Epithelial cell of esophagus (primary cell): ENCODE data around the gene GPR25.
A peak's percentile ranks its signal among the peaks of the same experiment; 100 is the strongest.

Source experiments
- DNase-seq: peaks from one replicate; pipeline ENCODE4 v3.0.0; 2010; ENCODE audit warnings: low read depth
- H3K4me3 ChIP-seq: 2 replicates; pipeline ENCODE4 v1.5.1; 2011; ENCODE audit warnings: mild to moderate bottlenecking, low read length, control low read depth
- CTCF ChIP-seq: IDR thresholded peaks from 2 replicates; pipeline ENCODE4 v1.5.1; 2011; ENCODE audit warnings: low read depth, mild to moderate bottlenecking, low read length, control low read depth, inconsistent platforms; ENCODE audit not compliant: insufficient read depth; ENCODE audit errors: missing control alignments

Gene GPR25, protein sequence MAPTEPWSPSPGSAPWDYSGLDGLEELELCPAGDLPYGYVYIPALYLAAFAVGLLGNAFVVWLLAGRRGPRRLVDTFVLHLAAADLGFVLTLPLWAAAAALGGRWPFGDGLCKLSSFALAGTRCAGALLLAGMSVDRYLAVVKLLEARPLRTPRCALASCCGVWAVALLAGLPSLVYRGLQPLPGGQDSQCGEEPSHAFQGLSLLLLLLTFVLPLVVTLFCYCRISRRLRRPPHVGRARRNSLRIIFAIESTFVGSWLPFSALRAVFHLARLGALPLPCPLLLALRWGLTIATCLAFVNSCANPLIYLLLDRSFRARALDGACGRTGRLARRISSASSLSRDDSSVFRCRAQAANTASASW

GRCh38 chr1:200872446-200873115 is at the start of gene GPR25:
Gene GPR25, plus strand, starts transcription at chr1:200872981. Its CDS starts 57 bp downstream, at chr1:200873038.
- no peak for TF ChIP-seq CTCF
- no peak within 1 kb of the TSS for H3K4me3 ChIP-seq
- DNase-seq = no peak

DNA sequence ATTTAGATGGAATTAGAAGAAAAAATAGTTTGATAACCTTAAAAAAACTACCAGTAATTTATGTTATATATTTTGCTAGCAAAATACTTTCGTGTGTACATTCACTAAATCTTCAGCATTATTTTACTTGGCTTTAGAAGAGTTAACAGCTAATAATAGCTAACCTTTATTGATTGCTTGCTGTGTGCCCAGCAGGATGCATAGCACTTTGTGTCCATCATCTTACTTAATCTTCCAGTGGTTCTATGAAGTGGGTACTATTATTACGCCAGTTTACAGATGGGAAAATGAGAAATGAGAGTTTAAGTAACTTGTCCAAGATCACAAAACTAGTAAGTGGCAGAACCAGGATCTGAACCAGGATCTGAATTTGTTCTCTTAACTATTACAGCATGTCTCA is 41.7 kb upstream of the GPR25 start:
- no peak overlapping the region for H3K4me3 ChIP-seq
- TF ChIP-seq CTCF = no peak
- no peak for DNase-seq

DNA sequence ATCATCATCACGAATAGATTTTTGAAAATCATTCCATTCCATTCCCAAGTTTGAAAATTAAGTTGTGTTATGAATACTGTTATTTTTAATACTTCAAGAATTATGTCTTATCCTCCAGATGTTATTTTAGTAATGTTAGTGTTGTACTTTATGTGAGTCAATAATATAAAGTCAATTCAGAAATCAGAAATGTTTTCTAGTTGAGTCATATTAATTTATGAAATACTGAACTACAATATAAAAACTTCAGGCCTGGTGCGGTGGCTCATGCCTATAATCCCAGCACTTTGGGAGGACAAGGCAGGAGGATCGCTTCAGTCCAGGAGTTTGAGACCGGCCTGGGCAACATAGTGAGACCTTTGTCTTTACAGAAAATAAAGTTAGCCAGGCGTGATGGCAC is 38.4 kb upstream of the GPR25 start:
- DNase-seq = no peak
- TF ChIP-seq CTCF = no peak
- no peak overlapping the region for H3K4me3 ChIP-seq

- DNase-seq = no peak
- no peak overlapping the region for H3K4me3 ChIP-seq
- TF ChIP-seq CTCF = no peak
These were observed 36.6 kb upstream of the GPR25 start for GRCh38 chr1:200836213-200836612.

DNA sequence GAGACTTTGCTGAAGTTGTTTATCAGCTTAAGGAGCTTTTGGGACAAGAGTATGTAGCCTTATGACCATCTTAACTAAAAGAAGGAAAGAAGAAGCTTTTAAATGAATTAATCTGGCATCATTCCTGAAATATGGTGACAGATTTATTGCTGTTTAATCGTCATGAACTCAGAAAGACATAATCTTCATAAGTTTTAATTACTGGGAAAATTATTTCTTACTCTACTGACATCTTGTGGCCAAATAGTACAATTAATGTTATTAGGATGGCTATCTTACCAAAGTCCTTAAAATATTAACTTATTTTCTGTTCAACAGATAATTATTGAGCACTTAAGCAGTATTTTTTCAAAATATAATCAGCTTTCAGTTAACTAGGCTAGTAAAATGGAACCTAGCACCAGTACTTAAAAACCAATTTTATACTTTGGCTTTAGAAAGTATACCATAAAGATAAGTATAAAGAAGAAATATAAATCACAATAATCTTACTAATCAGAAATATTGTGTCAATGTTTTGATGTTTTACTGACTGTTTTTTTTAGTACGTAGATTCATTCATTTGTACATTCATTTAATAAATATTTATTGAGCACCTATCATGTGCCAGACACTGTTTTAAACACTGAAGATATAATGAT is 34.7 kb upstream of the GPR25 start:
- TF ChIP-seq CTCF = no peak
- peak; percentile 11 for DNase-seq
- H3K4me3 ChIP-seq = no peak overlapping the region

DNA sequence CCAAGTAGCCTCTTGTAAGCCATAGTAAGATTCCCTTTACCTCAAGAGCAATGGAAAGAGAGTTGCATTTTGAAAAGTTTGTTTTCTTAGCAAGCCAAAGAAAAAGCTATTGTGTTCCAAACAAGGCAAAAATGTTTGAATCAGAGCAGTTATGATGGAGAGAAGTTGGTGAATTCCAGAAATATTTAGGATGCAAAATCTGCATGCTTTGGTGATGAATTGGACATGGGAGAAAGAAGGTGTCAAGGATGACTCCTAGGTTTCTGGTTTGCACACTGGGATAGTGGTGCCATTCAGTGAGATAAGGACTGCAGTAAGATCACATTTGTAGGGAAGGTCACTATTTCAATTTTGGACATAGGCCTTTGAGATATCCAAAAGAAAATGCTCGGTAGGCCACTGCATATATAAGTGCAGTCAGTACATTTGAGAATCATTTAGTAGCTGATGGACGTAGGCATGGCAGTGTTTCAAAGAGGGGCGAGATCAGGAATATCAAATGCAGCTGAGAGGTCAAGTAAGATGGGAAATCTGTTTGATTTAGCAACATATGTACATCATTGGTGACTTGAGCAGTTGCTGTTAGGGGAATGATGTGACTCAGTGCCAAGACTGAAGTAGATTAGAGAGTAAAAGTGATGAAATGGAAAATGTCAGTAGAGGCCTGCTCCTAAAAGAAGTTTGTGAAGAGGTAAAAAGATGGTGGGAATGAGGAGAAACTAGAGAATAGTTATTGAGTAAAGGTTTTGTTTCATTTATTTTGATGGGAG is 33.9 kb upstream of the GPR25 start:
- TF ChIP-seq CTCF = no peak
- peak; percentile 14 for DNase-seq
- no peak overlapping the region for H3K4me3 ChIP-seq
